Loucy (cell line): ENCODE data around the gene PAFAH2.

Experiments used
- H2AFZ ChIP-seq: fragments of 200-600 bp; sonication (generic); 2 replicates; pipeline ENCODE4 v1.6.0; 2016; ENCODE audit warnings: antibody characterized with exemption, mild to moderate bottlenecking, low read length, moderate library complexity
- H3F3A ChIP-seq: fragments of 200-600 bp; 2 replicates; pipeline ENCODE4 v1.6.0; 2016; ENCODE audit warnings: antibody characterized with exemption, low read depth, mild to moderate bottlenecking
- H3K27me3 ChIP-seq: fragments of 200-600 bp; sonication (generic); 2 replicates; pipeline ENCODE4 v1.6.1; 2014; ENCODE audit warnings: low read length, mild to moderate bottlenecking; ENCODE audit not compliant: insufficient read depth, poor library complexity, severe bottlenecking
- H3K36me3 ChIP-seq: fragments of 200-600 bp; sonication (generic); 2 replicates; pipeline ENCODE4 v1.6.1; 2016; ENCODE audit warnings: low read length; ENCODE audit not compliant: insufficient read depth
- H3K4me1 ChIP-seq: fragments of 200-600 bp; sonication (generic); 2 replicates; pipeline ENCODE4 v1.5.1; 2014; ENCODE audit warnings: low read length, mild to moderate bottlenecking; ENCODE audit not compliant: insufficient read depth, poor library complexity, severe bottlenecking
- H3K4me2 ChIP-seq: fragments of 200-600 bp; sonication (generic); 2 replicates; pipeline ENCODE4 v1.6.0; 2014; ENCODE audit warnings: antibody characterized with exemption, low read length, low read depth, mild to moderate bottlenecking; ENCODE audit not compliant: poor library complexity, severe bottlenecking
- H3K4me3 ChIP-seq: fragments of 200-600 bp; sonication (generic); 2 replicates; pipeline ENCODE4 v1.5.1; 2014; ENCODE audit warnings: low read length, mild to moderate bottlenecking, mixed read lengths; ENCODE audit not compliant: poor library complexity, severe bottlenecking
- H3K79me2 ChIP-seq: fragments of 200-600 bp; sonication (generic); 2 replicates; pipeline ENCODE4 v1.6.1; 2014; ENCODE audit warnings: low read length; ENCODE audit not compliant: insufficient read depth
- H3K9ac ChIP-seq: fragments of 200-600 bp; sonication (generic); 2 replicates; pipeline ENCODE4 v1.6.0; 2014; ENCODE audit warnings: mild to moderate bottlenecking, low read depth, low read length, moderate library complexity; ENCODE audit not compliant: poor library complexity, severe bottlenecking
- H3K9me2 ChIP-seq: fragments of 200-600 bp; sonication (generic); replicated peaks from 2 replicates; pipeline ENCODE4 v1.6.1; 2016; ENCODE audit warnings: low read depth, low read length, mixed read lengths
- H3K9me3 ChIP-seq: fragments of 200-600 bp; sonication (generic); 2 replicates; pipeline ENCODE4 v1.6.1; 2014; ENCODE audit warnings: mild to moderate bottlenecking, antibody characterized with exemption, low read length, low read depth; ENCODE audit not compliant: insufficient read depth
- H4K20me1 ChIP-seq: fragments of 200-600 bp; sonication (generic); 2 replicates; pipeline ENCODE4 v1.6.0; 2014; ENCODE audit warnings: antibody characterized with exemption, low read length, mild to moderate bottlenecking; ENCODE audit not compliant: insufficient read depth, poor library complexity, severe bottlenecking
- EZH2phosphoT487 ChIP-seq: fragments of 200-600 bp; IDR thresholded peaks from 2 replicates; pipeline ENCODE4 v1.6.1; 2018; ENCODE audit warnings: antibody characterized with exemption, mild to moderate bottlenecking, moderate library complexity, borderline replicate concordance
- TF ChIP-seq, protein P1 (sequence below): fragments of 200-600 bp; sonication (generic); conservative IDR thresholded peaks from 2 replicates; pipeline ENCODE4 v1.5.1; 2014; ENCODE audit warnings: mild to moderate bottlenecking, antibody characterized with exemption, low read length

PAFAH2 gene

DNA sequence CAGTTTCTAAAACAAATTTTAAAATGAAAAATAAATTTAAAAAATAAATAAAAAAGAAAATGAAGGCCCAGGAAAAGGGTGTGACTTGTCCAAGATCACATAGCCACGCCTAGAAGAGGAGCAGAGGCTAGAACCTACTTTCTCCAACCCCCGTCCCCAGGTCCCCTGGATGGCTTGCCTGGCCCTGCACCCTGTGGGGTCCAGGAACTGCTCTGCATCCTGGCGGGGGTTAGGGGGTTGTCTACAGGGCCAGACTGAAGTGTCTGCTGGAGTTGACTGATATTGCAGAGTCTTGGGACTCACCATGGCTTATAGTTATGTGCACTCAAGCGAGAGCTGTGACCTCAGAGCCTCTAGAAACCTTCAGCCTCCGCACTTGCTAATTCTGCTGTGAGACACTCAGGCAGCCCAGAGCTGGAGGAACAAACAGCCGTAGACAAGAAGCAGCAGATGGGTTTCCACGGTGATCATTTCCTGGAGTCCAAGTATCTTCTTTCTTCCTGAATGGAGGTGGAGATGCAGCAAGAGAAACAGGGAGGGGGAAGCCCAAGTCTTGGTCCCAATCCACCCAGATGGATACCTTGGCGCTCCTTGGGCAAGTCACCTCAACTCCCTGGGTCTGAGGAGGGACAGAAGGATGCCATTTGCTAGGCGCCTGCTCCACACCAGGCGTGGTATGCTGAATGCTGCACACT, 18.5 kb upstream of the PAFAH2 start:
- Histone ChIP-seq H3F3A (no peaks in the 10 kb centered on the region), H3K9me3 (no peaks in the 10 kb centered on the region), H3K27me3 (no peaks in the 10 kb centered on the region), H3K9me2 (no peaks in the 10 kb centered on the region), H3K9ac (no peak overlapping the region), H4K20me1 (no peaks in the 10 kb centered on the region), H3K4me2 (peak overlapping the region; percentile 32), H3K36me3 (no peaks in the 10 kb centered on the region), H2AFZ (no peak overlapping the region; the same call in 1 of the 2 replicates), H3K4me3 (no peak overlapping the region), H3K79me2 (no peaks in the 10 kb centered on the region), H3K4me1 (peaks cover 26% of the 10 kb centered on the region)
- TF ChIP-seq, protein P1, sequence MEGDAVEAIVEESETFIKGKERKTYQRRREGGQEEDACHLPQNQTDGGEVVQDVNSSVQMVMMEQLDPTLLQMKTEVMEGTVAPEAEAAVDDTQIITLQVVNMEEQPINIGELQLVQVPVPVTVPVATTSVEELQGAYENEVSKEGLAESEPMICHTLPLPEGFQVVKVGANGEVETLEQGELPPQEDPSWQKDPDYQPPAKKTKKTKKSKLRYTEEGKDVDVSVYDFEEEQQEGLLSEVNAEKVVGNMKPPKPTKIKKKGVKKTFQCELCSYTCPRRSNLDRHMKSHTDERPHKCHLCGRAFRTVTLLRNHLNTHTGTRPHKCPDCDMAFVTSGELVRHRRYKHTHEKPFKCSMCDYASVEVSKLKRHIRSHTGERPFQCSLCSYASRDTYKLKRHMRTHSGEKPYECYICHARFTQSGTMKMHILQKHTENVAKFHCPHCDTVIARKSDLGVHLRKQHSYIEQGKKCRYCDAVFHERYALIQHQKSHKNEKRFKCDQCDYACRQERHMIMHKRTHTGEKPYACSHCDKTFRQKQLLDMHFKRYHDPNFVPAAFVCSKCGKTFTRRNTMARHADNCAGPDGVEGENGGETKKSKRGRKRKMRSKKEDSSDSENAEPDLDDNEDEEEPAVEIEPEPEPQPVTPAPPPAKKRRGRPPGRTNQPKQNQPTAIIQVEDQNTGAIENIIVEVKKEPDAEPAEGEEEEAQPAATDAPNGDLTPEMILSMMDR, result no peak
- no peak for TF ChIP-seq EZH2phosphoT487

- TF ChIP-seq, protein P1, result no peak
- TF ChIP-seq EZH2phosphoT487, result no peak
- H3K4me2 ChIP-seq, result no peak overlapping the region
- H3K9me2 ChIP-seq, result no peaks in the 10 kb centered on the region
- H3K79me2 ChIP-seq, result no peaks in the 10 kb centered on the region
- H3K9ac ChIP-seq, result no peak overlapping the region
- peaks cover 22% of the 10 kb centered on the region for H3K4me1 ChIP-seq
- H3K4me3 ChIP-seq, result no peak overlapping the region
- H4K20me1 ChIP-seq, result no peaks in the 10 kb centered on the region
- H3K36me3 ChIP-seq, result no peaks in the 10 kb centered on the region
- no peaks in the 10 kb centered on the region for H3K9me3 ChIP-seq
- H3F3A ChIP-seq, result no peaks in the 10 kb centered on the region
- no peak overlapping the region for H2AFZ ChIP-seq
- H3K27me3 ChIP-seq, result no peaks in the 10 kb centered on the region
Measured at GRCh38 chr1:26015358-26015757, 17.5 kb upstream of the PAFAH2 start.

DNA sequence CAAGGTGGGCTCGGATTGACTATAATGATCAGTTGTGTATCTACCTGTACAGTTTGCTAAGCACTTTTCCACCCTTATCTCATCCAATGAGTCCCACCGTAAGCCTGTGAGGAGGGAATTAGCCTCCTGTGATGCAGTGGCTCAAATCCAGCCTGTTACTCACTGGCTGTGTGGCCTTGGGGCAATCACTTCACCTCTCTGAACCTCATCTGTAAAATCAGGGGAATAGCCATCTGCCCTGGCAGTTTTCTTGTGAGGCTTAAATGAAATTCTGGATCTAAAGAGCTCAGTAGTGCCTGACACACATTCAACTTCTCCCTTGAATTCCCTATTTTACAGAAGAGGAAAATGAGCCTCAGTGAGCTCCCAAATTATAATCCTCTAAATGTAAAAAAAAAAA, 16.3 kb upstream of the PAFAH2 start:
- Histone ChIP-seq H3K4me2 (no peak overlapping the region), H3K4me1 (peaks cover 16% of the 10 kb centered on the region), H3K4me3 (no peak overlapping the region), H3K27me3 (no peaks in the 10 kb centered on the region), H3K9me3 (no peaks in the 10 kb centered on the region), H4K20me1 (no peaks in the 10 kb centered on the region), H3K9ac (no peak overlapping the region), H3K79me2 (no peaks in the 10 kb centered on the region), H2AFZ (no peak overlapping the region), H3K9me2 (no peaks in the 10 kb centered on the region), H3F3A (no peaks in the 10 kb centered on the region), H3K36me3 (no peaks in the 10 kb centered on the region)
- TF ChIP-seq EZH2phosphoT487, result no peak
- TF ChIP-seq, protein P1, result no peak
